Measurements from ENCODE around the gene CEP295NL. TPM values are rescaled to one million over a fixed set of nuclear protein-coding genes. Genes with fewer than 3 reads are reported as not detected.
A peak's percentile ranks its signal among the peaks of the same experiment; 100 is the strongest.
"Not testable (repeated sequence)": the region's sequence is repeated elsewhere in the genome, so short reads cannot be mapped to it uniquely, and the experiment has no call there.

Gene CEP295NL
- 5.2 TPM for total RNA-seq

DNA sequence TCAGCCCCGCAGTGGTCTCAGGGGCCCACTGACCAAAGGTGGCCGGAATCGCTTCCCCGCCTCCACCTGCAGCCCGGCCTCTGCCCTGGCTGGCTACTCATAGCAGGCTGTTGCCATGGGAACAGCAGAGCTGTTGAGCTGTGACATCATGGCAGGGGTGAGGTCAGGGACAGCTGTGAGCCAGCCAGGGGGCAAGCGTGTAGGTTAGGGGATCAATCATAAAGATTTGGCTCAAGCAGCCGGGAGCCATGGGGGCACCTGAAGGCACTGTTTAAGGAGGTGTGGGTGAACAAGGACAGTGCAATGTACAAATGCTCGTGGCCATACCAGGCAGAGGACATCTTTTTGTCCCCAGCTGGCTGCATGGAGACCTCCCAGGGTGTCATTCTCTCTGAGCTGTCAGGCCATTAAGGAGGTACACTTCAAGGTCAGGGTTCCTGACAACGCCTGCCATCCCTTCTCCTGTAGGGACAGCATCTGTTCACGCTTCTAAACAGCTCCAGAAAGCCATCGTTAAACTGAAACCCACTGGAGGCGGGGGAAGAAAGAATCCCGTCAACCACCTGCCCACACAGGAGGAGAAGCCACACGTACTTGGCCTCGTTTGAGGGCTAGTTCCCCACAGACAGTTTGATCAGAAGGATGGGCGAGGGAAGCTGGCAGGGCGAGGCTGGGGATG lies at the start of gene CEP295NL:
TSS of gene CEP295NL (minus strand) at position 101 of the 679 bp plus-strand sequence. CDS start 1,373 bp downstream, outside the sequence.
- DNase-seq (ENCODE audit: low spot score) = no peak

GRCh38 chr17:78952706-78953105 lies 49.7 kb upstream of the CEP295NL start:
- DNase-seq (ENCODE audit: low spot score) = no peak

GRCh38 chr17:78951967-78952551 lies 49.1 kb upstream of the CEP295NL start:
- DNase-seq (ENCODE audit: low spot score) = peak; percentile 42

- DNase-seq (ENCODE audit: low spot score) = no peak
Observed at GRCh38 chr17:78950870-78951269, 47.9 kb upstream of the CEP295NL start.

- peak; percentile 51 for DNase-seq (ENCODE audit: low spot score)
Observed at GRCh38 chr17:78947235-78948149, 44.5 kb upstream of the CEP295NL start.

GRCh38 chr17:78946631-78947030 lies 43.6 kb upstream of the CEP295NL start:
- no peak for DNase-seq (ENCODE audit: low spot score)

DNA sequence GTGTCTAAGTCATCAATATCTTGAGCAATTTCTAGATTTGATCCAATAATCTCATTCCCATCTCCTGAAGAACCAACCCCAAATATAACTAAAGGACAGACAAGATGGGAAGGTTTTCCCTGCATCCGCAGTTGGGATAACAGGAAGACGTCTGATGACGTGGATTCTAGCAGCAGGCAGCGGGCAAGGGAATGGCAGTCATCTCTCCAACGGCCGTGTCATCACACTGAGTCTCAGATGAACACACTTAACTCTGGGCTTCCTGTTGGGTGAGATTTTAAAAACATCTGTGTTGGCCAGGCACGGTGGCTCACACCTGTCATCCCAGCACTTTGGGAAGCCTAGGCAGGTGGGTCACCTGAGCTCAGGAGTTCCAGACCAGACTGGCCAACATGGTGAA lies 43.1 kb upstream of the CEP295NL start:
- DNase-seq (ENCODE audit: low spot score) = no peak

- not testable (repeated sequence) for DNase-seq (ENCODE audit: low spot score)
Observed at GRCh38 chr17:78945455-78945854, 42.5 kb upstream of the CEP295NL start.

DNA sequence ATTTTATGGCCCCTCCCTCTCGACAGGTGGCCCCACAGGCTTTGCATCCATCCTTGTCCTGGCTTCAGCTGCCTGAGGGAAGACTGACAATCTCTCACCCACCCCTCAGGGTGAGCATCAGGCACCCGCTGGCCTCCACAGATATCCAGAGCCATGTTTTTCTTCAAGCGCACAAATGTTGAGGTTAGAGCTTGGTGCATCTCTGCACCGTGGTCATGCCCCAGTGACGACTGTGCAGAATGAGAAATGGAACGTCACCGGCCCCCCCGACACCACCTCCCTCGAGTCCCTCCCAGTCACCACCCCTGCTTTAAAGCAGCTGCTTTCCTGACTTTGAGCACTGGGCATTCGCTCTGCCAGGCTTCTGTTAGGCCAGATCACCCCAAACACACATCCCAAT lies 42.0 kb upstream of the CEP295NL start:
- DNase-seq (ENCODE audit: low spot score) = no peak

GRCh38 chr17:78944026-78944425 lies 41.0 kb upstream of the CEP295NL start:
- DNase-seq (ENCODE audit: low spot score) = no peak

- DNase-seq (ENCODE audit: low spot score) = no peak
Observed at GRCh38 chr17:78940708-78941107, 37.7 kb upstream of the CEP295NL start.

DNA sequence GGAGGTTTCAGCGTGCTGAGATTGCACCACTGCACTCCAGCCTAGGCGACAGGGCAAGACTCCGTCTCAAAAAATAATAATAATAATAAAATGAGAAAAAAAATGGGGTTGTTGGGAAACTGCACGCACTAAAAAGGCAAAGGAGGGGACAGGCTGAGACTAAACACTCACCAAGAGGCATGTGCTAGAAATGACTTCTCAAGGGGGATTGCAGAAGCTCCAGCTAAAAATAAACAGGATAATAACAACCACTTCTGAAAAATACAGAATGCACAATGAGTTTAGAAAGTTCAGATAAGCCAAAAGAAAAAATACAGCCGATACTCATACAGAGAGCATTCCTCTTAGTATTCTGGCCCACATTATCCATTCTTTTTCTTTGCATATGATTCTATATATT lies 37.3 kb upstream of the CEP295NL start:
- DNase-seq (ENCODE audit: low spot score) = no peak

DNA sequence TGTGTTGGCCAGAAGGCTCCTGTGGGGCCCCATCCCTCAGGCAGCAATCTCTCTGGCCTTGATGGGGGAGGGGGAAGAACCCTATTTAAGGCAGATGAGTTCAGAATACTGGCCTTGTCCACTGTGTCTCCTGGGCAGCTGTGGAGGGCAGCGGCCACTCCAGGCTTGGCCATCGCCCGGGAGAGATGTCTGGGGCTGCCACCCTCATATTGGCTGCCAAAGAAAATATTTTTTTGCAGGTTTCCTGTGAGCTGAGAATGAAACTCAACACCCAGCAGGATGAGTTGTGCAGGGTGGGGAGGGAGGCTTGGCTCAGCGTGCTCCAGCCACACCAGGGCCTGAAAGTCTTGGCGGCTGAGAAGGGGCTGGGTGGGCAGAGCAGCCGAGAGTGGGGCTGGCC lies 36.6 kb upstream of the CEP295NL start:
- DNase-seq (ENCODE audit: low spot score) = no peak

DNA sequence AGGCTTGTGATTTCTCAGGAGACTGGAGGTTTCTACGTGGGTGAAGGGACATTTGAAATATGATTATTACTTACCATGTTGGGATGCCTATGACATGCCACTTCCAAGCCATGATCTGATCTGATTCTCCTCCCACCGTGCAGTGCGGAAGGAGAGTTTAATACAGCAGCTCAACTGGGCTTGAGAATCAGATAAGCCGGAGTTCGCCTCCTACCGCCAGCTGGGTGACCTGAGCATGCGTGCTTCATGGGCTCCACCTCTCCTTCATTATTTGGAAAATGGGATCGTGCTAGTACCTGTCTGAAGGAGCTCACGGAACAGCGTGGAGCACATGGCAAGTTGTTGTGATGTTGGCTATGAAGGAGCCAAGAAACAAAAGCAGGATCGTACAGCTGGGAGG lies 34.6 kb upstream of the CEP295NL start:
- DNase-seq (ENCODE audit: low spot score) = no peak

GRCh38 chr17:78935419-78936323 lies 32.7 kb upstream of the CEP295NL start:
- DNase-seq (ENCODE audit: low spot score) = peak; percentile 58

DNA sequence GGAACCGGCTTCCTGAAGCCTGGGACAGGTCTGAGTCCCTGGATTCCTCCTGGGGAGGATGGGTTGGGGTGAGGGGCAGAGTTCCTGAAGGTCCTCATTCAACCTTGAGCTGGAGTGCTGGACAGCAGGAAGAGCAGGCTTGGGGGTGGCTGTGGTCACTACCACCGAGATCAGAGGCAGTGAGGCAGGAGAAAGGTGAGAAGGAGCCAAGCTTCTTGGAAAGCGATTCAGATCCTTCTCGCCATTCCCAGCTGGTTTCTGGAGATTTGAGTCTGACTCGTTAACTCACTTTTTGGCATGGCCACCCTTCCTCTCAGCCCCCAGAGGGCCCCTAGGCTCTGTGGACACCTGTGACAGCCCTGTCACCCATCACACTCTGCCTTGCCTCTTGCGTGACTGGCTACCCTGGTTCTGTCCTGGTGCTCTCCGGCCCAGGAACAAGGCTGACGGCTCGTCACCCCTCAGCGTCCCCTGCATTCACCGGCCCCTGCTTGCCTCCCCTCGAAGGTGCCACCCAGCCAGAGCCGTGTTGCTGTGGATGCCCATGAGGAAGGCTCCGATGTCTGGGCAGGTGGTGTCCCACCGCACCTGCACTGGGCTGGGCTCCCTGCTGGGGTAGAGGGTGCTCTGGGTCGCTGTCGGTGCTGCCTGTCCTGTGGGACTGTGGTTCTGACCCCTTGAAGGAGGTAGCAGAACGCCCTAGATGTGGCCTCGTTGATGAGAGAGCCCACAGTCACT lies 31.8 kb upstream of the CEP295NL start:
- no peak for DNase-seq (ENCODE audit: low spot score)

GRCh38 chr17:78933959-78934568 lies 31.1 kb upstream of the CEP295NL start:
- DNase-seq (ENCODE audit: low spot score) = peak; percentile 94

GRCh38 chr17:78933025-78933958 lies 30.3 kb upstream of the CEP295NL start:
- peak; percentile 75 for DNase-seq (ENCODE audit: low spot score)
